Measurements from ENCODE around the gene NR3C2. TPM values are rescaled to one million over a fixed set of nuclear protein-coding genes. Genes with fewer than 3 reads are reported as not detected.

Gene NR3C2
- total RNA-seq, 4 donors from 2014 or later: 33.0 to 128 (median 118) TPM

GRCh38 chr4:148053298-148054003 is 388.8 kb downstream of the NR3C2 start:
- Histone ChIP-seq H3K27me3 (no peaks in the 10 kb centered on the region), H3K27ac (no peak overlapping the region), H3K4me1 (peaks cover 0 to 13% (median 0%) of the 10 kb centered on the region in 4 donors), H3K9me3 (no peaks in the 10 kb centered on the region), H3K4me3 (no peak overlapping the region), H3K36me3 (no peaks in the 10 kb centered on the region)
- no peak for TF ChIP-seq POLR2A (IDR thresholded peaks at IDR 0.05)
- no peak for TF ChIP-seq CTCF (IDR thresholded peaks at IDR 0.05)
- DNase-seq: no peak

- peaks cover 0 to 13% (median 0%) of the 10 kb centered on the region in 4 donors for H3K4me1 ChIP-seq
These were observed 389.8 kb downstream of the NR3C2 start for GRCh38 chr4:148052448-148052847.

GRCh38 chr4:148051403-148051802 is 390.8 kb downstream of the NR3C2 start:
- TF ChIP-seq POLR2A (IDR thresholded peaks at IDR 0.05): no peak
- no peak overlapping the region for H3K27ac ChIP-seq
- H3K4me1 ChIP-seq: peaks cover 0 to 13% (median 0%) of the 10 kb centered on the region in 4 donors
- no peak for DNase-seq
- H3K9me3 ChIP-seq: no peaks in the 10 kb centered on the region
- peaks cover 0 to 5% (median 0%) of the 10 kb centered on the region in 3 donors for H3K36me3 ChIP-seq
- no peak overlapping the region for H3K4me3 ChIP-seq
- no peaks in the 10 kb centered on the region for H3K27me3 ChIP-seq

More at GRCh38 chr4:148052448-148052847, 389.8 kb downstream of the NR3C2 start:
- TF ChIP-seq POLR2A (IDR thresholded peaks at IDR 0.05): no peak
- no peak for TF ChIP-seq CTCF (IDR thresholded peaks at IDR 0.05)
- Histone ChIP-seq H3K4me3 (no peak overlapping the region), H3K9me3 (no peaks in the 10 kb centered on the region), H3K36me3 (no peaks in the 10 kb centered on the region), H3K27ac (peak overlapping the region in 1 of 4 donors; percentile 13), H3K27me3 (no peaks in the 10 kb centered on the region)
- DNase-seq: no peak

- no peak overlapping the region for H3K4me3 ChIP-seq
- H3K27ac ChIP-seq: no peak overlapping the region
- DNase-seq: no peak
- no peak for TF ChIP-seq CTCF (IDR thresholded peaks at IDR 0.05)
- TF ChIP-seq POLR2A (IDR thresholded peaks at IDR 0.05): no peak
- H3K9me3 ChIP-seq: no peaks in the 10 kb centered on the region
- H3K4me1 ChIP-seq: peaks cover 0 to 4% (median 0%) of the 10 kb centered on the region in 4 donors
- H3K27me3 ChIP-seq: no peaks in the 10 kb centered on the region
- H3K36me3 ChIP-seq: peaks cover 0 to 5% (median 0%) of the 10 kb centered on the region in 3 donors
These were observed 393.6 kb downstream of the NR3C2 start for GRCh38 chr4:148048598-148048997.

GRCh38 chr4:148044912-148045352 is 397.3 kb downstream of the NR3C2 start:
- Histone ChIP-seq H3K27ac (no peak overlapping the region), H3K4me1 (peaks cover 0 to 4% (median 0%) of the 10 kb centered on the region in 4 donors), H3K4me3 (no peak overlapping the region), H3K9me3 (no peaks in the 10 kb centered on the region), H3K36me3 (peaks cover 0 to 5% (median 0%) of the 10 kb centered on the region in 3 donors), H3K27me3 (no peaks in the 10 kb centered on the region)
- DNase-seq: no peak
- no peak for TF ChIP-seq POLR2A (IDR thresholded peaks at IDR 0.05)
- TF ChIP-seq CTCF (IDR thresholded peaks at IDR 0.05): peak in 2 of 6 experiments; percentile 7 to 18

- Histone ChIP-seq H3K27me3 (no peaks in the 10 kb centered on the region), H3K27ac (no peak overlapping the region), H3K4me1 (peaks cover 0 to 4% (median 0%) of the 10 kb centered on the region in 4 donors), H3K36me3 (peaks cover 0 to 5% (median 0%) of the 10 kb centered on the region in 3 donors), H3K9me3 (no peaks in the 10 kb centered on the region), H3K4me3 (no peak overlapping the region)
- no peak for TF ChIP-seq CTCF (IDR thresholded peaks at IDR 0.05)
- TF ChIP-seq POLR2A (IDR thresholded peaks at IDR 0.05): no peak
- no peak for DNase-seq
These were observed 397.9 kb downstream of the NR3C2 start for GRCh38 chr4:148044089-148044911.
